HepG2 (cell line): ENCODE measurements around the gene RNASE7. TPM values are rescaled to one million over a fixed set of nuclear protein-coding genes. Genes with fewer than 3 reads are reported as not detected.

ENCODE experiments used
- EP300 ChIP-seq, 3 experiments: sonication (generic) in 1 of 3; formaldehyde crosslinking in 1 of 3; IDR thresholded peaks; 2 replicates each; pipeline versions ENCODE4 v1.5.1 to v1.6.1; 2011 to 2020; ENCODE audit warnings: low read depth in 2 of 3, low read length in 2 of 3, borderline replicate concordance in 1 of 3, improper control_type of control experiment in 1 of 3, mild to moderate bottlenecking in 1 of 3, missing genetic modification reagents in 1 of 3, moderate library complexity in 1 of 3
- FLYWCH1 ChIP-seq: sonication (generic); formaldehyde crosslinking; IDR thresholded peaks from 2 replicates; pipeline ENCODE4 v1.8.1; 2023; ENCODE audit warnings: mild to moderate bottlenecking, missing genetic modification reagents
- FOXK1 ChIP-seq: sonication (generic); formaldehyde crosslinking; IDR thresholded peaks from 2 replicates; pipeline ENCODE4 v1.4.0; 2020; ENCODE audit warnings: low read depth, missing genetic modification reagents, borderline replicate concordance
- GMEB1 ChIP-seq: sonication (generic); formaldehyde crosslinking; IDR thresholded peaks from 2 replicates; pipeline ENCODE4 v1.5.1; 2020; ENCODE audit warnings: missing genetic modification reagents, mild to moderate bottlenecking, borderline replicate concordance
- GTF2F1 ChIP-seq: fragments of 150-350 bp; IDR thresholded peaks from 2 replicates; pipeline ENCODE4 v1.6.1; 2014; ENCODE audit warnings: low read length
- ISX ChIP-seq: sonication (generic); formaldehyde crosslinking; conservative IDR thresholded peaks from 2 replicates; pipeline ENCODE4 v1.5.0; 2020; ENCODE audit warnings: missing genetic modification reagents
- KDM3A ChIP-seq: IDR thresholded peaks from 2 replicates; pipeline ENCODE4 v1.6.1; 2018; ENCODE audit warnings: low read depth, missing compliant biosample characterization
- LCORL ChIP-seq, 2 experiments: fragments of 450-650 bp in 1 of 2; sonication (generic) in 1 of 2; formaldehyde crosslinking in 1 of 2; IDR thresholded peaks; 2 replicates each; pipeline versions ENCODE4 v1.5.0 to v1.6.1; 2017 to 2020; ENCODE audit warnings: antibody characterized with exemption in 1 of 2, missing genetic modification reagents in 1 of 2
- PAWR ChIP-seq: sonication (generic); formaldehyde crosslinking; IDR thresholded peaks from 2 replicates; pipeline ENCODE4 v1.4.0; 2020; ENCODE audit warnings: missing genetic modification reagents, mild to moderate bottlenecking, borderline replicate concordance
- PHF20 ChIP-seq: sonication (generic); formaldehyde crosslinking; IDR thresholded peaks from 2 replicates; pipeline ENCODE4 v1.5.0; 2020; ENCODE audit warnings: mild to moderate bottlenecking, missing genetic modification reagents
- POLR2A ChIP-seq, 2 experiments: IDR thresholded peaks; 2 replicates each; pipeline ENCODE4 v1.6.1; 2011; ENCODE audit warnings: low read depth in 2 of 2, low read length in 2 of 2, mild to moderate bottlenecking in 1 of 2, moderate library complexity in 1 of 2; ENCODE audit not compliant: insufficient read depth in 1 of 2
- REL ChIP-seq: sonication (generic); formaldehyde crosslinking; conservative IDR thresholded peaks from 2 replicates; pipeline ENCODE4 v1.8.0; 2022; ENCODE audit warnings: mild to moderate bottlenecking, missing genetic modification reagents, moderate library complexity
- REPIN1 ChIP-seq: sonication (generic); formaldehyde crosslinking; IDR thresholded peaks from 2 replicates; pipeline ENCODE4 v1.8.0; 2022; ENCODE audit warnings: missing genetic modification reagents, low read depth, mild to moderate bottlenecking, borderline replicate concordance
- RFX1 ChIP-seq: fragments of 450-650 bp; IDR thresholded peaks from 2 replicates; pipeline ENCODE4 v1.6.1; 2017
- RXRA ChIP-seq: sonication (generic); formaldehyde crosslinking; IDR thresholded peaks from 2 replicates; pipeline ENCODE4 v1.5.1; 2020; ENCODE audit warnings: missing genetic modification reagents
- RXRB ChIP-seq: IDR thresholded peaks from 2 replicates; pipeline ENCODE4 v1.6.1; 2016; ENCODE audit warnings: borderline replicate concordance, missing genetic modification reagents, missing compliant biosample characterization
- TBL1XR1 ChIP-seq: fragments of 150-350 bp; IDR thresholded peaks from 2 replicates; pipeline ENCODE4 v1.6.1; 2014; ENCODE audit warnings: borderline replicate concordance, low read length; ENCODE audit not compliant: partially characterized antibody
- TRAFD1 ChIP-seq: sonication (generic); formaldehyde crosslinking; IDR thresholded peaks from 2 replicates; pipeline ENCODE4 v1.5.1; 2020; ENCODE audit warnings: missing genetic modification reagents, mild to moderate bottlenecking, borderline replicate concordance
- XRCC5 ChIP-seq: fragments of 200-400 bp; formaldehyde crosslinking; optimal IDR thresholded peaks from 2 replicates; pipeline ENCODE3; 2017; ENCODE audit warnings: mild to moderate bottlenecking, low read length
- ZEB1 ChIP-seq: IDR thresholded peaks from 2 replicates; pipeline ENCODE4 v1.6.1; 2012; ENCODE audit warnings: mild to moderate bottlenecking, low read depth, inconsistent platforms; ENCODE audit not compliant: insufficient replicate concordance
- ZFX ChIP-seq: sonication (generic); formaldehyde crosslinking; IDR thresholded peaks from 2 replicates; pipeline ENCODE4 v1.4.0; 2020; ENCODE audit warnings: mild to moderate bottlenecking, low read depth, missing genetic modification reagents, moderate library complexity
- ZMYM4 ChIP-seq: sonication (generic); formaldehyde crosslinking; IDR thresholded peaks from 2 replicates; pipeline ENCODE4 v1.8.1; 2023; ENCODE audit warnings: mild to moderate bottlenecking, missing genetic modification reagents
- ZNF205 ChIP-seq: IDR thresholded peaks from 2 replicates; pipeline ENCODE4 v1.6.1; 2018; ENCODE audit warnings: missing biosample characterization, missing genetic modification reagents
- ZNF33A ChIP-seq: sonication (generic); formaldehyde crosslinking; IDR thresholded peaks from 2 replicates; pipeline ENCODE4 v1.5.1; 2020; ENCODE audit warnings: missing genetic modification reagents, mild to moderate bottlenecking, moderate library complexity, borderline replicate concordance
- ZNF569 ChIP-seq: sonication (generic); formaldehyde crosslinking; IDR thresholded peaks from 2 replicates; pipeline ENCODE4 v1.5.0; 2020; ENCODE audit warnings: mild to moderate bottlenecking, missing genetic modification reagents, moderate library complexity, borderline replicate concordance
- ZNF607 ChIP-seq: sonication (generic); formaldehyde crosslinking; IDR thresholded peaks from 2 replicates; pipeline ENCODE4 v1.5.1; 2020; ENCODE audit warnings: missing genetic modification reagents, mild to moderate bottlenecking, borderline replicate concordance
- ZNF777 ChIP-seq: sonication (generic); formaldehyde crosslinking; IDR thresholded peaks from 2 replicates; pipeline ENCODE4 v1.4.0; 2020; ENCODE audit warnings: missing genetic modification reagents
- polyA plus RNA-seq, 8 experiments: library from polyadenylated mRNA; depleted of rRNA in 3 of 8; stranded (reverse) in 7 of 8; unstranded in 1 of 8; fragments of >200 nt; fragmentation: Illumina TruSeq in 4 of 8; extraction: Trizol in 4 of 8; gene quantifications; 2 replicates each; pipeline versions ENCODE4 v1.2.1 to v1.2.3, GENCODE V29; 2011 to 2016; ENCODE audit warnings: low read depth in 4 of 8, missing spikeins in 1 of 8, mixed read lengths in 1 of 8; ENCODE audit not compliant: insufficient read depth in 1 of 8
- total RNA-seq, 5 experiments: library from RNA; depleted of rRNA; stranded (reverse); fragments of >200 nt; fragmentation: Illumina TruSeq; extraction: Trizol; gene quantifications; 2 replicates each; pipeline ENCODE4 v1.2.3, GENCODE V29; 2016; ENCODE audit warnings: low read depth in 1 of 5
- TF ChIP-seq, protein P1 (sequence below): IDR thresholded peaks from 2 replicates; pipeline ENCODE4 v1.6.1; 2016; ENCODE audit warnings: missing genetic modification reagents, missing compliant biosample characterization

The RNASE7 gene
- total and polyA plus RNA-seq, 2 of the 13 experiments (the other 11 are each of a cell fraction or from before 2014, with no cell fraction given), result 0.04 TPM; not detected in 1

GRCh38 chr14:21014761-21015190, 27.4 kb upstream of the RNASE7 start (continued):
- TF ChIP-seq FOXK1 (peak; percentile 38; the same call in 1 of the 2 replicates), PHF20 (CRISPR knock-in tag) (no peak), TBL1XR1 (no peak), XRCC5 (no peak), KDM3A (CRISPR knock-in tag) (peak; percentile 87), FLYWCH1 (no peak), RXRB (CRISPR knock-in tag) (peak; percentile 96), POLR2A (IDR thresholded peaks at IDR 0.05; ENCODE audit: insufficient read depth in 1 of 2, low read depth in 2 of 2, low read length in 2 of 2) (0 out of 4 replicates have a peak, but pooled peaks of 1 of the 2 experiments have one; percentile 23), GTF2F1 (no peak), REPIN1 (no peak), ZNF205 (no peak), LCORL (IDR thresholded peaks at IDR 0.05) (no peak), LCORL (CRISPR knock-in tag; IDR thresholded peaks at IDR 0.05) (peak; percentile 83), ZNF569 (CRISPR knock-in tag) (no peak), TRAFD1 (no peak), ZNF777 (CRISPR knock-in tag) (no peak), ZNF33A (no peak), GMEB1 (CRISPR knock-in tag) (no peak), RFX1 (no peak), RXRA (peak; percentile 86; the same call in 1 of the 2 replicates), EP300 (IDR thresholded peaks at IDR 0.05; ENCODE audit: low read depth in 2 of 2, low read length in 2 of 2) (peak in 1 of 2 experiments; percentile 40; a peak in 1 of 4 replicates), EP300 (CRISPR knock-in tag; IDR thresholded peaks at IDR 0.05; ENCODE audit: borderline replicate concordance) (0 out of 2 replicates have a peak, but pooled peaks have one; percentile 30), ISX (CRISPR knock-in tag) (no peak), ZMYM4 (CRISPR knock-in tag) (peak; percentile 69; the same call in 1 of the 2 replicates), PAWR (CRISPR knock-in tag) (no peak), REL (no peak), ZNF607 (CRISPR knock-in tag) (no peak), ZFX (CRISPR knock-in tag) (peak; percentile 40; the same call in 1 of the 2 replicates), ZEB1 (no peak)
- TF ChIP-seq, protein P1, sequence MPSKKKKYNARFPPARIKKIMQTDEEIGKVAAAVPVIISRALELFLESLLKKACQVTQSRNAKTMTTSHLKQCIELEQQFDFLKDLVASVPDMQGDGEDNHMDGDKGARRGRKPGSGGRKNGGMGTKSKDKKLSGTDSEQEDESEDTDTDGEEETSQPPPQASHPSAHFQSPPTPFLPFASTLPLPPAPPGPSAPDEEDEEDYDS (CRISPR knock-in tag), result peak; percentile 39; the same call in 1 of the 2 replicates
